Right lobe of liver (tissue), 6 donors: ENCODE data around the gene TMPRSS9. TPM values are rescaled to one million over a fixed set of nuclear protein-coding genes. Genes with fewer than 3 reads are reported as not detected.

Experiments
- ATAC-seq, 4 donors: fragments of 200-7000 bp; cut with Tn5 transposase; one replicate each; pipeline ENCODE4 v1.9.1; 2020; ENCODE audit warnings: mild to moderate bottlenecking in 4 of 4, moderate library complexity in 4 of 4
- DNase-seq, 3 donors: peaks; one replicate each; pipeline ENCODE4 v3.0.0-alpha.2; 2020
- H3K27ac ChIP-seq, 3 donors: fragments of 200-600 bp; one replicate each; pipeline ENCODE4 v1.8.0; 2022
- H3K27me3 ChIP-seq, 2 donors: fragments of 200-600 bp; one replicate each; pipeline ENCODE4 v1.8.0; 2022
- H3K36me3 ChIP-seq, 4 donors: fragments of 200-600 bp; sonication (generic) in 1 of 4; one replicate each; pipeline versions ENCODE4 v1.5.1 to v1.8.0; 2017 to 2022; ENCODE audit warnings: control low read depth in 1 of 4
- H3K4me1 ChIP-seq, 4 donors: fragments of 200-600 bp; sonication (generic) in 1 of 4; one replicate each; pipeline versions ENCODE4 v1.5.1 to v1.8.0; 2017 to 2022; ENCODE audit warnings: control low read depth in 1 of 4
- H3K4me3 ChIP-seq, 3 donors: fragments of 200-600 bp; one replicate each; pipeline ENCODE4 v1.8.0; 2022
- H3K9me3 ChIP-seq, 4 donors: fragments of 200-600 bp; sonication (generic) in 1 of 4; one replicate each; pipeline versions ENCODE4 v1.5.1 to v1.8.0; 2017 to 2022; ENCODE audit warnings: control low read depth in 1 of 4
- POLR2A ChIP-seq: fragments of 450-650 bp; IDR thresholded peaks from one replicate; pipeline ENCODE4 v1.6.1; 2017; ENCODE audit warnings: antibody characterized with exemption, mild to moderate bottlenecking
- WGBS: methylation state at CpG from one replicate; pipeline ENCODE4 v1.1.6; 2018; ENCODE audit warnings: low coverage, low lambda C conversion rate; ENCODE audit not compliant: insufficient coverage; ENCODE audit errors: missing lambda C conversion rate; 5-methylcytosine and 5-hydroxymethylcytosine counted together
- intact Hi-C, 2 donors: fragments of 100-400 bp; cut with DNase I; formaldehyde crosslinking; loops; one replicate each; pipeline versions ENCODE4 v1.11.2 to v1.14.1; 2022
- total RNA-seq, 6 experiments: library from RNA; depleted of rRNA in 2 of 6; stranded (reverse); fragments of >200 nt in 2 of 6; fragmentation: NEBNext Ultra II Directional in 3 of 6; extraction: Animal tissue kit (Norgen Biotek cat#: 25700) in 3 of 6; gene quantifications; one replicate each; pipeline versions ENCODE4 v1.1.0 to v1.2.4, GENCODE V29; 2016 to 2023
- TF ChIP-seq, protein P1 (sequence below), 4 donors: fragments of 200-600 bp in 3 of 4; fragments of 450-650 bp in 1 of 4; IDR thresholded peaks; one replicate each; pipeline versions ENCODE4 v1.5.1 to v1.8.0; 2016 to 2022; ENCODE audit warnings: antibody characterized with exemption in 4 of 4, mild to moderate bottlenecking in 2 of 4
- donor health status: DM: no; HTN: yes; CAD: no.
- donor health status: DM: no; HTN: no; CAD: no.
- donor health status: DM: no; HTN: no; CAD: no.
- donor health status: DM: no; HTN: yes; CAD: no.
- donor health status: DM: no; HTN: yes; CAD: no.

The TMPRSS9 gene
- total RNA-seq, 6 experiments from 2014 or later, result 0.12 to 6.7 (median 2.9) TPM

GRCh38 chr19:2356036-2356646 is 3.9 kb upstream of the TMPRSS9 start:
- WGBS, result 94% methylated on average over 4 of the region's 21 CpGs
- ATAC-seq, result no peak
- Histone ChIP-seq H3K36me3 (peaks cover 0 to 7% (median 0%) of the 10 kb centered on the region in 4 donors), H3K27me3 (no peaks in the 10 kb centered on the region), H3K27ac (no peak overlapping the region), H3K4me3 (no peak overlapping the region), H3K4me1 (no peaks in the 10 kb centered on the region), H3K9me3 (no peaks in the 10 kb centered on the region)
- intact Hi-C loops, result no loop called here
- DNase-seq, result no peak
- TF ChIP-seq, protein P1, sequence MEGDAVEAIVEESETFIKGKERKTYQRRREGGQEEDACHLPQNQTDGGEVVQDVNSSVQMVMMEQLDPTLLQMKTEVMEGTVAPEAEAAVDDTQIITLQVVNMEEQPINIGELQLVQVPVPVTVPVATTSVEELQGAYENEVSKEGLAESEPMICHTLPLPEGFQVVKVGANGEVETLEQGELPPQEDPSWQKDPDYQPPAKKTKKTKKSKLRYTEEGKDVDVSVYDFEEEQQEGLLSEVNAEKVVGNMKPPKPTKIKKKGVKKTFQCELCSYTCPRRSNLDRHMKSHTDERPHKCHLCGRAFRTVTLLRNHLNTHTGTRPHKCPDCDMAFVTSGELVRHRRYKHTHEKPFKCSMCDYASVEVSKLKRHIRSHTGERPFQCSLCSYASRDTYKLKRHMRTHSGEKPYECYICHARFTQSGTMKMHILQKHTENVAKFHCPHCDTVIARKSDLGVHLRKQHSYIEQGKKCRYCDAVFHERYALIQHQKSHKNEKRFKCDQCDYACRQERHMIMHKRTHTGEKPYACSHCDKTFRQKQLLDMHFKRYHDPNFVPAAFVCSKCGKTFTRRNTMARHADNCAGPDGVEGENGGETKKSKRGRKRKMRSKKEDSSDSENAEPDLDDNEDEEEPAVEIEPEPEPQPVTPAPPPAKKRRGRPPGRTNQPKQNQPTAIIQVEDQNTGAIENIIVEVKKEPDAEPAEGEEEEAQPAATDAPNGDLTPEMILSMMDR (IDR thresholded peaks at IDR 0.05), result no peak
- no peak for TF ChIP-seq POLR2A

GRCh38 chr19:2357279-2358206 is 2.5 kb upstream of the TMPRSS9 start:
- intact Hi-C loops, result no loop called here
- no peak for TF ChIP-seq POLR2A
- TF ChIP-seq, protein P1 (IDR thresholded peaks at IDR 0.05), result no peak
- H3K27me3 ChIP-seq, result no peaks in the 10 kb centered on the region
- DNase-seq (no peak), ATAC-seq (no peak)
- H3K4me1 ChIP-seq, result no peaks in the 10 kb centered on the region
- 89% methylated on average over 3 of the region's 3 CpGs for WGBS
- peaks cover 0 to 7% (median 0%) of the 10 kb centered on the region in 4 donors for H3K36me3 ChIP-seq
- H3K4me3 ChIP-seq, result no peak overlapping the region
- H3K27ac ChIP-seq, result no peak overlapping the region
- H3K9me3 ChIP-seq, result no peaks in the 10 kb centered on the region

GRCh38 chr19:2358548-2359173 is 1.4 kb upstream of the TMPRSS9 start:
- Histone ChIP-seq H3K36me3 (no peaks in the 10 kb centered on the region), H3K9me3 (no peaks in the 10 kb centered on the region), H3K4me3 (no peak overlapping the region), H3K4me1 (no peaks in the 10 kb centered on the region), H3K27me3 (no peaks in the 10 kb centered on the region), H3K27ac (no peak overlapping the region)
- intact Hi-C loops, result no loop called here
- WGBS, result 74% methylated on average over 5 of the region's 28 CpGs
- DNase-seq, result no peak
- no peak for TF ChIP-seq POLR2A
- TF ChIP-seq, protein P1 (IDR thresholded peaks at IDR 0.05), result no peak
- no peak for ATAC-seq

DNA sequence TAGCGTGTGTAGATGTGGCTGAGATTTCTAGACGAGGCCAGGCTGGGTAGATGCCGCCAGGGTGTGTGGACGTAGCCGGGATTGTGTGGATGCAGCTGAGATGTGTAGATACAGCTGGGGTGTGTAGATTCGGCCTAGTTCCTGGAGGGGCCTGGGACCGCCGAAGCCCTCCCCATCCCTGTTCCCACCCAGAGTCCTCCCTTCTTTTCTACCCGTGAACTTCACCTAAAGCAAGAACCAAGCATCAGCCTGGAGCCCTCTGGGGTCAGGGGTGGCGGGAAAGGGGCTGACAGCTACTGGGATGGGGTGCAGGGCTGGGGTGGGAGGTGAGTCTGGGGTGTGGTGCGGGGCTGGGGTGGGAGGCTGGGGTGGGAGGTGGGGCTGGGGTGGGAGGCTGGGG is 768 bp downstream of the TMPRSS9 start:
- ATAC-seq, result no peak
- no peaks in the 10 kb centered on the region for H3K4me1 ChIP-seq
- intact Hi-C loops, result no loop called here
- H3K27ac ChIP-seq, result no peak overlapping the region
- DNase-seq, result no peak
- 51% methylated on average over 9 of the region's 11 CpGs for WGBS
- no peaks in the 10 kb centered on the region for H3K36me3 ChIP-seq
- H3K9me3 ChIP-seq, result no peaks in the 10 kb centered on the region
- H3K27me3 ChIP-seq, result no peaks in the 10 kb centered on the region
- H3K4me3 ChIP-seq, result no peak overlapping the region
- TF ChIP-seq, protein P1 (IDR thresholded peaks at IDR 0.05), result no peak
- no peak for TF ChIP-seq POLR2A
